Measurements from ENCODE around the gene PITHD1.
A peak's percentile ranks its signal among the peaks of the same experiment; 100 is the strongest.
"Not testable (repeated sequence)": the region's sequence is repeated elsewhere in the genome, so short reads cannot be mapped to it uniquely, and the experiment has no call there.

PITHD1 gene

GRCh38 chr1:23798662-23799142, 20.5 kb downstream of the PITHD1 start:
- DNase-seq (ENCODE audit: low read depth in 3 of 3): no peak

- no peak for DNase-seq (ENCODE audit: low read depth in 3 of 3)
These were observed 21.0 kb downstream of the PITHD1 start for GRCh38 chr1:23799255-23799569.

- no peak for DNase-seq (ENCODE audit: low read depth in 3 of 3)
These were observed 21.6 kb downstream of the PITHD1 start for GRCh38 chr1:23799570-23800399.

- DNase-seq (ENCODE audit: low read depth in 3 of 3): peak; percentile 96 to 98 (median 97)
These were observed 22.5 kb downstream of the PITHD1 start, which contains the start of gene GALE for GRCh38 chr1:23800400-23801337. GALE (minus strand) TSS chr1:23800754; CDS start chr1:23799007, 1,747 bp downstream.

- no peak for DNase-seq (ENCODE audit: low read depth in 3 of 3)
These were observed 23.1 kb downstream of the PITHD1 start for GRCh38 chr1:23801338-23801748.

GRCh38 chr1:23801876-23802275, 23.7 kb downstream of the PITHD1 start:
- no peak for DNase-seq (ENCODE audit: low read depth in 3 of 3)

GRCh38 chr1:23802809-23803342, 24.7 kb downstream of the PITHD1 start:
- not testable (repeated sequence) for DNase-seq (ENCODE audit: low read depth in 3 of 3)

- DNase-seq (ENCODE audit: low read depth in 3 of 3): no peak
These were observed 25.5 kb downstream of the PITHD1 start for GRCh38 chr1:23803674-23804073.

- DNase-seq (ENCODE audit: low read depth in 3 of 3): no peak
These were observed 26.1 kb downstream of the PITHD1 start for GRCh38 chr1:23804183-23804835.

GRCh38 chr1:23805025-23805424, 26.8 kb downstream of the PITHD1 start:
- DNase-seq (ENCODE audit: low read depth in 3 of 3): no peak

- DNase-seq (ENCODE audit: low read depth in 3 of 3): no peak
These were observed 28.1 kb downstream of the PITHD1 start for GRCh38 chr1:23806280-23806679.

- DNase-seq (ENCODE audit: low read depth in 3 of 3): no peak
These were observed 29.2 kb downstream of the PITHD1 start for GRCh38 chr1:23807453-23807852.

GRCh38 chr1:23809751-23810171, 31.5 kb downstream of the PITHD1 start:
- peak; percentile 62 to 65 (median 62) for DNase-seq (ENCODE audit: low read depth in 3 of 3)

- no peak for DNase-seq (ENCODE audit: low read depth in 3 of 3)
These were observed 32.8 kb downstream of the PITHD1 start for GRCh38 chr1:23810818-23811540.

- DNase-seq (ENCODE audit: low read depth in 3 of 3): no peak
These were observed 35.8 kb downstream of the PITHD1 start for GRCh38 chr1:23814016-23814415.

- no peak for DNase-seq (ENCODE audit: low read depth in 3 of 3)
These were observed 38.1 kb downstream of the PITHD1 start for GRCh38 chr1:23816361-23816760.

GRCh38 chr1:23816906-23817305, 38.7 kb downstream of the PITHD1 start:
- DNase-seq (ENCODE audit: low read depth in 3 of 3): no peak

GRCh38 chr1:23817633-23818032, 39.4 kb downstream of the PITHD1 start:
- no peak for DNase-seq (ENCODE audit: low read depth in 3 of 3)

- no peak for DNase-seq (ENCODE audit: low read depth in 3 of 3)
These were observed 45.5 kb downstream of the PITHD1 start for GRCh38 chr1:23823767-23824166.

- DNase-seq (ENCODE audit: low read depth in 3 of 3): no peak
These were observed 46.5 kb downstream of the PITHD1 start for GRCh38 chr1:23824711-23825075.
